H1 (cell line): Measurements from ENCODE around the gene GLRA1. TPM values are rescaled to one million over a fixed set of nuclear protein-coding genes. Genes with fewer than 3 reads are reported as not detected.

ENCODE experiments used
- CTCF ChIA-PET: fragments of 300-600 bp; sonication (Branson Sonifier 250); formaldehyde crosslinking; loops from one replicate; lab custom pipeline; 2021; ENCODE audit not compliant: partially characterized antibody; lab: Charles Lee
- POLR2A ChIA-PET: fragments of 300-600 bp; sonication (Branson Sonifier 250); formaldehyde crosslinking; loops from one replicate; lab custom pipeline; 2021; ENCODE audit warnings: inconsistent platforms; ENCODE audit not compliant: partially characterized antibody; lab: Charles Lee
- DNase-seq, 2 experiments: peaks; one replicate each; pipeline versions ENCODE4 v3.0.0 to v3.0.0-alpha.2; 2010 to 2022; ENCODE audit warnings: low spot score in 2 of 2, low read depth in 1 of 2, mixed read lengths in 1 of 2
- FAIRE-seq: peaks from 2 replicates; lab custom pipeline; 2011; peaks lifted over from hg19 to GRCh38; lab: Jason Lieb, UNC
- H2AFZ ChIP-seq: 2 replicates; pipeline ENCODE4 v1.8.1; 2012; ENCODE audit warnings: low read length, inconsistent platforms
- H2AK5ac ChIP-seq: 2 replicates; pipeline ENCODE4 v1.6.1; 2013; ENCODE audit warnings: low read depth, low read length
- H2BK120ac ChIP-seq: replicated peaks from 2 replicates; pipeline ENCODE3; 2013; ENCODE audit warnings: low read depth, low read length, inconsistent platforms
- H2BK12ac ChIP-seq: 2 replicates; pipeline ENCODE4 v1.6.1; 2013; ENCODE audit warnings: low read depth, low read length
- H2BK15ac ChIP-seq: 2 replicates; pipeline ENCODE4 v1.6.1; 2013; ENCODE audit warnings: low read length
- H2BK20ac ChIP-seq: 2 replicates; pipeline ENCODE4 v1.6.1; 2013; ENCODE audit warnings: low read length
- H2BK5ac ChIP-seq: 2 replicates; pipeline ENCODE4 v1.6.1; 2013; ENCODE audit warnings: low read depth, low read length
- H3K14ac ChIP-seq: 2 replicates; pipeline ENCODE4 v1.6.1; 2013; ENCODE audit warnings: inconsistent platforms; ENCODE audit not compliant: insufficient read length
- H3K18ac ChIP-seq: 2 replicates; pipeline ENCODE4 v1.6.1; 2013; ENCODE audit warnings: low read length; ENCODE audit errors: extremely low read depth
- H3K23ac ChIP-seq: 2 replicates; pipeline ENCODE4 v1.6.1; 2013; ENCODE audit warnings: inconsistent platforms; ENCODE audit not compliant: insufficient read length
- H3K23me2 ChIP-seq: 2 replicates; pipeline ENCODE4 v1.6.1; 2013; ENCODE audit warnings: low read depth, low read length
- H3K27ac ChIP-seq: 2 replicates; pipeline ENCODE4 v1.6.1; 2011; ENCODE audit warnings: low read depth, low read length, inconsistent platforms
- H3K27me3 ChIP-seq, 4 experiments: replicated peaks in 1 of 4; 1 replicate in 1 of 4; 2 replicates in 3 of 4; pipeline versions ENCODE4 v1.6.1 to v1.8.1; 2011 to 2013; ENCODE audit warnings: low read length in 3 of 4, mild to moderate bottlenecking in 3 of 4, inconsistent platforms in 2 of 4, mixed read lengths in 2 of 4, moderate library complexity in 1 of 4; ENCODE audit not compliant: control insufficient read depth in 3 of 4, insufficient read depth in 3 of 4; ENCODE audit errors: extremely low read depth in 1 of 4
- H3K36me3 ChIP-seq, 4 experiments: 2 replicates each; pipeline versions ENCODE4 v1.6.1 to v1.8.1; 2011 to 2013; ENCODE audit warnings: mild to moderate bottlenecking in 4 of 4, low read length in 3 of 4, moderate library complexity in 2 of 4, control low read depth in 1 of 4, inconsistent platforms in 1 of 4; ENCODE audit not compliant: insufficient read depth in 4 of 4, control insufficient read depth in 2 of 4
- H3K4ac ChIP-seq: replicated peaks from 2 replicates; pipeline ENCODE3; 2013; ENCODE audit warnings: low read length, low read depth, mixed read lengths, inconsistent platforms; ENCODE audit not compliant: insufficient read length
- H3K4me1 ChIP-seq, 4 experiments: replicated peaks in 1 of 4; 1 replicate in 1 of 4; 2 replicates in 3 of 4; pipeline versions ENCODE4 v1.6.1 to v1.8.1; 2011 to 2013; ENCODE audit warnings: low read length in 3 of 4, inconsistent platforms in 2 of 4, mixed read lengths in 1 of 4; ENCODE audit not compliant: insufficient read depth in 4 of 4, control insufficient read depth in 3 of 4
- H3K4me2 ChIP-seq, 2 experiments: 2 replicates each; pipeline versions ENCODE4 v1.6.1 to v1.8.1; 2011 to 2013; ENCODE audit warnings: low read depth in 2 of 2, low read length in 2 of 2, control low read depth in 1 of 2, inconsistent platforms in 1 of 2, mild to moderate bottlenecking in 1 of 2; ENCODE audit not compliant: insufficient read depth in 1 of 2
- H3K4me3 ChIP-seq, 4 experiments: fragments of 200-600, 300-600 bp in 1 of 4; sonication (generic), shearing (Covaris generic), sonication (Bioruptor Twin) in 1 of 4; 2 replicates each; pipeline versions ENCODE4 v1.5.1 to v1.8.1; 2011 to 2016; ENCODE audit warnings: low read length in 4 of 4, low read depth in 3 of 4, control low read depth in 2 of 4, inconsistent platforms in 2 of 4, mild to moderate bottlenecking in 2 of 4, mixed read lengths in 1 of 4, moderate library complexity in 1 of 4; ENCODE audit not compliant: insufficient read depth in 2 of 4; ENCODE audit errors: extremely low read depth in 1 of 4
- H3K56ac ChIP-seq: replicated peaks from 2 replicates; pipeline ENCODE3; 2013; ENCODE audit warnings: low read depth, mild to moderate bottlenecking, mixed read lengths, low read length, inconsistent platforms; ENCODE audit not compliant: insufficient read length
- H3K79me1 ChIP-seq: 2 replicates; pipeline ENCODE4 v1.6.1; 2013; ENCODE audit warnings: low read depth, low read length, control low read depth
- H3K79me2 ChIP-seq, 2 experiments: 2 replicates each; pipeline versions ENCODE4 v1.6.1 to v1.8.1; 2012 to 2013; ENCODE audit warnings: low read length in 2 of 2, mild to moderate bottlenecking in 2 of 2, inconsistent platforms in 1 of 2; ENCODE audit not compliant: insufficient read depth in 2 of 2, control insufficient read depth in 1 of 2
- H3K9ac ChIP-seq, 4 experiments: replicated peaks in 1 of 4; 1 replicate in 1 of 4; 2 replicates in 3 of 4; pipeline versions ENCODE4 v1.6.1 to v1.8.1; 2011 to 2013; ENCODE audit warnings: low read depth in 3 of 4, low read length in 3 of 4, control low read depth in 2 of 4, mild to moderate bottlenecking in 2 of 4, moderate library complexity in 2 of 4, inconsistent platforms in 1 of 4; ENCODE audit errors: extremely low read depth in 1 of 4
- H3K9me3 ChIP-seq, 2 experiments: 2 replicates each; pipeline versions ENCODE4 v1.6.1 to v1.8.1; 2012 to 2013; ENCODE audit warnings: mild to moderate bottlenecking in 2 of 2, moderate library complexity in 2 of 2, control low read depth in 1 of 2, inconsistent platforms in 1 of 2, low read depth in 1 of 2, low read length in 1 of 2, mixed read lengths in 1 of 2; ENCODE audit not compliant: insufficient read depth in 2 of 2
- H4K20me1 ChIP-seq, 2 experiments: replicated peaks in 1 of 2; 2 replicates each; pipeline versions ENCODE3 to v1.8.1; 2011 to 2013; ENCODE audit warnings: inconsistent platforms in 2 of 2, low read length in 2 of 2, mild to moderate bottlenecking in 1 of 2; ENCODE audit not compliant: insufficient read depth in 2 of 2, control insufficient read depth in 1 of 2
- H4K5ac ChIP-seq: 2 replicates; pipeline ENCODE4 v1.6.1; 2013; ENCODE audit warnings: low read length, low read depth, mixed read lengths, inconsistent platforms; ENCODE audit not compliant: insufficient read length
- H4K8ac ChIP-seq: 2 replicates; pipeline ENCODE4 v1.8.0; 2013; ENCODE audit warnings: mild to moderate bottlenecking, moderate library complexity, low read length, inconsistent platforms; ENCODE audit not compliant: insufficient read depth; ENCODE audit errors: extremely low read depth
- H4K91ac ChIP-seq: replicated peaks from 2 replicates; pipeline ENCODE3; 2013; ENCODE audit warnings: low read length, mixed read lengths, inconsistent platforms; ENCODE audit not compliant: insufficient read length
- CHD2 ChIP-seq: IDR thresholded peaks from 2 replicates; pipeline ENCODE4 v1.6.1; 2012; ENCODE audit warnings: low read length, improper control_type of control experiment
- FOSL1 ChIP-seq: IDR thresholded peaks from 2 replicates; pipeline ENCODE4 v1.6.1; 2011; ENCODE audit warnings: mild to moderate bottlenecking, low read depth, low read length, moderate library complexity; ENCODE audit not compliant: insufficient read depth
- KDM1A ChIP-seq: fragments of 200-600, 300-600 bp; sonication (generic); IDR thresholded peaks from 2 replicates; pipeline ENCODE4 v1.7.1; 2016; ENCODE audit warnings: mild to moderate bottlenecking, low read length, borderline replicate concordance
- MAFK ChIP-seq: IDR thresholded peaks from 2 replicates; pipeline ENCODE4 v1.6.1; 2012; ENCODE audit warnings: low read depth, mild to moderate bottlenecking, improper control_type of control experiment, low read length
- SP1 ChIP-seq: IDR thresholded peaks from 2 replicates; pipeline ENCODE4 v1.6.1; 2011; ENCODE audit warnings: low read depth, low read length
- TAF1 ChIP-seq: IDR thresholded peaks from 2 replicates; pipeline ENCODE4 v1.6.1; 2011; ENCODE audit warnings: mild to moderate bottlenecking, low read depth, low read length
- TAF7 ChIP-seq: optimal IDR thresholded peaks from 2 replicates; pipeline ENCODE3; 2011; ENCODE audit warnings: low read depth, mild to moderate bottlenecking, inconsistent platforms, low read length, moderate library complexity, borderline replicate concordance
- ZNF274 ChIP-seq: IDR thresholded peaks from 2 replicates; pipeline ENCODE4 v1.7.0; 2012; ENCODE audit warnings: low read length, borderline replicate concordance; ENCODE audit errors: extremely low read depth
- WGBS, 2 experiments: shearing (Covaris generic) in 1 of 2; methylation state at CpG; one replicate each; pipeline versions ENCODE4 v1.1.6 to v1.1.7; 2013 to 2015; ENCODE audit warnings: low lambda C conversion rate in 2 of 2, mixed read lengths in 2 of 2, inconsistent platforms in 1 of 2, low coverage in 1 of 2, missing lambda C conversion rate in 1 of 2; ENCODE audit not compliant: insufficient replicate concordance in 2 of 2, insufficient coverage in 1 of 2, insufficient read length in 1 of 2; ENCODE audit errors: extremely low coverage in 1 of 2, missing lambda C conversion rate in 1 of 2; 5-methylcytosine and 5-hydroxymethylcytosine counted together
- polyA plus RNA-seq, 7 experiments: library from polyadenylated mRNA; depleted of rRNA in 3 of 7; stranded (reverse) in 5 of 7; unstranded in 2 of 7; fragments of >200 nt in 5 of 7; fragments of 200-250 nt in 2 of 7; gene quantifications; 1 replicate in 5 of 7; 2 replicates in 1 of 7; 4 replicates in 1 of 7; pipeline versions ENCODE4 v1.2.1 to v1.2.3, GENCODE V29; 2011 to 2013; ENCODE audit warnings: missing spikeins in 2 of 7, mixed read lengths in 2 of 7
- total RNA-seq: library from RNA; stranded (reverse); fragmentation: NEBNext Ultra II Directional; extraction: Animal tissue kit (Norgen Biotek cat#: 25700); gene quantifications from 2 replicates; pipeline ENCODE4 v1.2.1, GENCODE V29; 2021
- TF ChIP-seq, protein P1 (sequence below): IDR thresholded peaks from 2 replicates; pipeline ENCODE4 v1.6.1; 2012; ENCODE audit warnings: inconsistent platforms

The GLRA1 gene
- total and polyA plus RNA-seq, 2 of the 8 experiments (the other 6 are each of a cell fraction or from before 2014, with no cell fraction given): not detected

DNA sequence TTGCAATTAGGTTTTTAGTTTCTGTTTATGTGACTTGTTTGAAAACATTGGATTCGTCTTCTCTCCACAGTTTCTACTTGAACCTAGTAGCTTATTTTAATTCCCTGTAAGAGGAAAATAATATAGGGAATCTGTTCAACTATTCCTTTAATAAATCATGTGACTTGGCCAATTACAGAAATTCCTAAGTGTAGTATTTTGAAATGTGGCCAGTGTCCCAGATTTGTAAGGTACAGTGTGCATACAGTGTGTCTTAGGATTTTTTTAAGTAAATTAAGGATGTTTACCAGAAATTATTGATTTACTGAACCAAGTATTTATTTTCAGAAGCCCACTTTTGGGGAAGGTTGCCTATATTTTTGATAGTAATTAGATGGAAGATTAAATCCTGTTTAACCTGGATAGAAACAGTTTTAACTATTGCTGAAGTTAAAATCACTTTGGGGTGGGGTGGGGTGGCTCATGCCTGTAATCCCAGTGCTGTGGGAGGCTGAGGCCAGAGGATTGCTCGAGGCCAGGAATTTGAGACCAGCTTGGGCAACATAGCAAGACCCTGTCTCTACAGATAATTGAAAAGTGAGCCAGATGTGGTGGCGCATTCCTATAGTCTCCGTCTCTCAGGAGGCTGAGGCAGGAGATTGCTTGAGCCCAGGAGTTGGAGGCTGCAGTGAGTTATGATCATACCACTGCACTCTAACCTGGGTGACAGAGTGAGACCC, 116.0 kb downstream of the GLRA1 start:
- Histone ChIP-seq H4K8ac (no peak overlapping the region), H3K4me2 (no peak overlapping the region), H2BK20ac (no peak overlapping the region), H3K23me2 (no peaks in the 10 kb centered on the region), H3K27me3 (no peaks in the 10 kb centered on the region), H3K56ac (no peak overlapping the region), H2AK5ac (no peak overlapping the region), H3K4ac (no peak overlapping the region), H3K79me2 (peaks cover 0 to 46% of the 10 kb centered on the region in 2 experiments; a peak in 2 of 4 replicates), H2AFZ (no peak overlapping the region), H2BK5ac (no peak overlapping the region), H3K36me3 (peaks cover 13 to 90% (median 41%) of the 10 kb centered on the region in 4 experiments; a peak in 7 of 8 replicates), H4K20me1 (peaks cover 2 to 13% of the 10 kb centered on the region in 2 experiments), H4K5ac (no peak overlapping the region), H3K4me1 (no peaks in the 10 kb centered on the region), H2BK15ac (no peak overlapping the region), H3K9ac (no peak overlapping the region), H4K91ac (no peak overlapping the region), H2BK120ac (no peak overlapping the region), H3K27ac (no peak overlapping the region), H3K9me3 (no peaks in the 10 kb centered on the region), H3K18ac (no peak overlapping the region), H3K4me3 (no peak overlapping the region), H2BK12ac (no peak overlapping the region), H3K23ac (no peak overlapping the region), H3K14ac (no peak overlapping the region), H3K79me1 (peaks cover 3% of the 10 kb centered on the region; the same call in 1 of the 2 replicates)
- no peak for TF ChIP-seq KDM1A
- no peak for TF ChIP-seq SP1
- no peak for TF ChIP-seq FOSL1
- TF ChIP-seq, protein P1, sequence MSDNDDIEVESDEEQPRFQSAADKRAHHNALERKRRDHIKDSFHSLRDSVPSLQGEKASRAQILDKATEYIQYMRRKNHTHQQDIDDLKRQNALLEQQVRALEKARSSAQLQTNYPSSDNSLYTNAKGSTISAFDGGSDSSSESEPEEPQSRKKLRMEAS: no peak
- no peak for TF ChIP-seq TAF7
- TF ChIP-seq ZNF274: no peak
- no peak for TF ChIP-seq TAF1
- TF ChIP-seq MAFK: no peak
- no peak for TF ChIP-seq CHD2
- FAIRE-seq: no peak
- CTCF ChIA-PET: interaction anchor here (1.0 kb wide), 1 partner anchor 151 kb away, joined by 3 read pairs; no protein-coding TSS in a partner anchor
- WGBS, 2 experiments: 91% methylated on average over 4 of the region's 4 CpGs; no CpG with 5 or more reads in 1 of the 2 experiments
- no peak for DNase-seq
- POLR2A ChIA-PET: interaction anchor here (1.3 kb wide), 2 partner anchors 9 to 34 kb away, joined by 3 read pairs; no protein-coding TSS in a partner anchor
